GM21576 (cell line): ENCODE measurements around the gene WBP1.

Experiments
- ATAC-seq: cut with Tn5 transposase; IDR thresholded peaks from one replicate; pipeline ENCODE4 v1.9.1; 2021; ENCODE audit warnings: mild to moderate bottlenecking, moderate library complexity; ENCODE audit not compliant: unreplicated experiment

WBP1 gene

DNA sequence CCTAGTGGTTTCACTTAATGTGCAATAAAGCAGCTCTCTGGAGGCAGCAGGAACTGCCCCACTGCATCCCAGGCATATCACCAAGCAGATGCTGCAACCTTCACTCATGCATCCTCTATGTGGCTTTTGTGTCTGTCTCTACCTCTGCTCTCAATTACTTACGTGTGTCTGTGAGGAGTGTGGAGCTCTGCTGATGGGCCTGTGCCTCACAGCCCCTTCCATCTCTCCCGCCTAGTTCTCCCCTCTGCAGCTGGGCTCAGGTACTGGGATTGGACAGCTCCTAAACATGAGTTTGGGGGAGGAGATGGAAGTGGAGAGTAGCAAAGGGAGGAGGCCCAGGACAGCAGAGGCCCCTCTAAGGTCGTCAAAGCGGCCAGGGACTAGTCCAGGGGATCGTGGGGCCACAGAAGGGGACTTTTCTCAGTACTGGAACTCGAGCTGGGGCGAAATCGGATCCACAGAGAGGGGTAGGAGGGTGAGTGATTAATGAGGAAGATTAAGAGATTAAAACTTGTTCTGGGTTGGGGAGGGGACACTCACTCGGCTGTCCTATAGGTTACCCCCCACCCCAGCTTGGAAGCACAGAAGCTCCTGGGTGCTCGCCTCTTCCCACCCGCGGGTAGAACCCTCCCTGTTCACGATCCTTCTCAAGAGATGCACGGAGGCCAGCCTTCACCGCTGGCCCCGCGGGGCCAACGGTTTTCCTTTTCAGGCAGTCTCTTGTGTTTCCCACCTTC, 43.3 kb downstream of the WBP1 start:
- ATAC-seq = no peak

DNA sequence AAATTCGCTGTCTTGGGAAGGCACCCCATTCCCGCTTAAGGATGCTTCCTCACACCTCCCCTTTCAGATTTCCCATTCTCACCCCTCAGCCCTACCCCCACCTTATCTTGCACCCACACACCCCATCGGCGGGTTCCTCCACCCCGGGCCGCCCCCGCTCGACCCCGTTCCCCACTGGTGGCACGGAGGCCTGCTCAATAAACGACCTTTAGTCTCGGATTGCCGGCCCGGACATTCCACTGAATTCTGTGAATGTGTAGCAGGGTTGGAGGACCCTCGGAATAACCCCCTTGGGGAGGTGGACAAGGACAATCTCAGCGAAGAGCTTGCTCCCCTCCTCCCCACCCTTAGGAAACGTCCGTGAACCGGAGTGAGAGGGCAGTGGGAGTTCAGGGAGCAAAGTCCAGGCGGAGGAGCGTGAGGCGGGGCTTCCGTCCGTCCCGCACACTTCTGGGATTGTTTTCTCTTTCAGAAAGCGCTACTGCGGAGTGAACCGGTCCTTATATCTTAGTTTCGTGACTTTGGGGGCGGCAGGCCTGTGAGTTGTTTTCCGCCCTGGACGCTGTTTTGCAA, 44.0 kb downstream of the WBP1 start:
- ATAC-seq = no peak

DNA sequence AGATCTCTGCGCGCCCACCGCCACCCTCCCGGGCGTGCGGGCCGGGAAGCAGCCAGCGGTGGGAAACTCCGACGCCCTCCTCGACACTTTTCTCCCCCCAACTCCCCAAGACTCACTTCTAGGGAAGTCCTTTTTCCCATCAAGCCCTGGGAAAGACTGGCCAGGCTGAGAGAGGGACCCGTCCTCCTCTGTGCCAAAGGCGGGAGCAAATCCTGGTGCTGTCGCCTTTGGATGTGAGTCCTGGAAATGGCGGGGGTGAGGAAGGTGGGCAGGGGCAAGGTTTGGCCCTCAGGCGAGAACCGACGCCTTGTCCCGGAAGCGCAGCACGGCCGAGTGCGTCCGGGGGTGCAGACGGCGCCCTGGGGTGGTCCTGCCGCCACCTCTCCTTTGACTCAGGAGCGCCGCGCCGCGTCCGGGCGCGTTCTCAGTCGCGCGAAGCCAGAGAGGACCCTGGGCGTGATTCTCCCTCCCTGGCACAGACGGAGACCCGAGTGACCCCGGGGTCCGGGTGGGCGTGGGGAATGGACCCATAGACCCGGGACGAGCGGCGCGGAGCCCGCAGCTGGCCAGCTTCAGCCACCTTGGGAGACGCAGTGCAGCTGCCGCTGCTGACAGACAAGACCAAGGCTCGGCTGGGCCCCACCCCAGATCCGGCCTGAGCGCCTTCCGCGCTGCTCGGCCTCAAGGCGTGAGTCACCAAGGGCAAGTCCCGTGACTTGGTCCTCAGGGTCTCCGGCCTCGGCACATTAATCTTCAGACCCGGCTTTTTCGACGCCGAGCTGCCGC, 44.7 kb downstream of the WBP1 start:
- ATAC-seq = no peak

DNA sequence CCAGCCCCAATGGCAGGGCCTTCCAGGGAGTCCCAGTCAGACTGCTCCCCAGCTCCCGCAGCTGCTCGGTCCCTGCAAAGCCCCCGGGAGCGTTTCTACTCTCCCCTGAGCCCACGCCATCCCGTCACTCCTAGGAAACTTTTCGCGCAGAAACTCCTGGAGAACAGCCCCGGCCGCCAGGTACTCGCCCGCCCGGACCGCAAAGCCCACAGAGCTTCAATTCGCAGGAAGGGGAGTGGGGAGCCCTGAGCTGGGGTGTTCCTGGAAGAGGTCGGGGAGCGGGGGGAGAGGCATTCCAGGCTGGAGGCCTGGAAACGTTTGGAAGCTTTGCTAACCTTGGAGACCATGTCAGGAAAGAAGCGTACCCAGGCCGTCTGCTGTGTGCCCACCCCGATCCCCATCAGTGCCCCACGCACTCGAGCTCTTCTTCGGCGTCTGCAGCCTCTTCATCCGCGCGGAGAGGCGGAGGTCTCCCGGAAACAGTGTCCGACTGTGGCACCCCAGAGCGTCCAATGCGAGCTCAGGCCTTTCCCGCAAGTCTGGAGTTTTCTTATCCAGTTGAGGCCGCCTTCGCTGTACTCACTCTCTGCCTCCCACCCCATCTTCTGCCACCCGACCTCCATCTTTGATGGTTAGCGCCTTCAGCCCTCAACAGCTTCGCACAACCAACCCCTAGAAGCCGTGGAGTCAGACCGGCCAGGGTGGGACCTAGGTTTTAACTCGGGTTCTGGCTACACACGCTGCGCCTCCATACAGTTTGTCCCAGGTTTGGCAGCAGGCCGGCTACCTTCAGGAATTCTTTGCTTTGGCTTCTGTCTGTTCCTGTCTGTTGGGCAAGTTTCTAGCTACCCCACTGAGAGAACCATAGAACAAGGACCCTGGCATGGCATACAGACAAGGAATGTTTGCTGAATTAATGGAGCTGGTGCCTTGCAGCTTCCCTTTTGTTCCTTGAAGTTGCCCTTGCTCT, 45.6 kb downstream of the WBP1 start:
- ATAC-seq = no peak

DNA sequence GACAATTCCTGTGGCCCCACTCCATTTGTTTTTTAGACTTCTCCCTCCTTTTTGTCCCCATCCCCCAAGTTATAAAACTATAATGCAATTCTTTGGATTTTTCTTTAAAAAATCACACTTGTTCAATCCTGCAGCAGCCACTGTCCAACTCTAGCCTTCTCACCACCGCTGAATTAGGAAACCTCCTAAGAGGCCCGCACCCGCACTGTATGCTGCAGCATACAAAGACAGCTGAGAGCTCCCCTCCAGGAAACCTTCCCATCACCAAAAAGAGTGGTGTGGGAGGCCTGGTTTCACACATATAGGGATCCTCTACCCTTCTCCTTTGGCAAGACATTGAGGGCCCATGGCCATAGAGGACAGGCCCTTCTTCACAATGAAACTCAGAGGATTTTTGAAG, 46.4 kb downstream of the WBP1 start:
- no peak for ATAC-seq

DNA sequence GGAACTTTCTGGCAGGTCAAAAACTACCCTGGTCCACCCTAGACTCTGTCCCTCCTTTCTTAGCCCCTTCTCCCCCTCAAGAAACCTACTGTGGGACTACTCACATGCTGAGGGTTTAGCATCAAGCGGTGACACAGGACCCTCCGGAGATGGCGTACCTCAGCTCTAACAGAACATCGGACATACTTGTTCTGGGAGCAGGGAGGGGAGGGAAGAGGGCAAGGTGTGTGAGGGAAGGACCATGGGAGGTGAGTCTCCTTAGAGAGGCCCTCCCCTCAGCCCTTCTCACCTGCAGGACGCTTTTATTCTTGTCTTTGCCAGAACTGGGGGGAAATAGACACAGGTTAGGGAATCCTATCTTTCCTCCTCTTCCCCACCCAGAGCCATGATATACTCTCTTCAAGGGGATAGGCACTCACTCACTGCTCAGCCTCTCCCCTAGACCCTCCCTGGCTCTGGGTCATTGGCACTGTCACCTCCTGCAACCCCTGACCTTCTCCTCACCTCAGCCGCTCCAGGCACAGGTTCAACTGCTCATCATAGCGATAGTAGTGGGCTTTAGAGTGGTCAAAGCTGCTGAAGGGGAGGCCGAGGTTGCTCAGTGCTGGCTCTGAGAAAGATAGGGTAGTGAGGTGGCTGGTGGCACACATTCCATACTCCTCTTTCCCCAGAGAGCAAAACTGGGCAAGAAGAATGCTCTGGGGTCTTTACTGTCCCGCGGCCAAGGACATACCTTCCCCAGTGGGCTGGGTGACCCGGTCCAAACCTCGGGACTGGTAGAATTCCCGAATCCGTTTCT, 47.4 kb downstream of the WBP1 start:
- ATAC-seq = no peak

- peak; percentile 85 for ATAC-seq
Observed at GRCh38 chr2:74507145-74507925, 49.1 kb downstream of the WBP1 start, which contains the start of gene PCGF1. Gene PCGF1, minus strand, starts transcription at chr2:74507695. Its CDS starts 27 bp downstream, at chr2:74507668.

DNA sequence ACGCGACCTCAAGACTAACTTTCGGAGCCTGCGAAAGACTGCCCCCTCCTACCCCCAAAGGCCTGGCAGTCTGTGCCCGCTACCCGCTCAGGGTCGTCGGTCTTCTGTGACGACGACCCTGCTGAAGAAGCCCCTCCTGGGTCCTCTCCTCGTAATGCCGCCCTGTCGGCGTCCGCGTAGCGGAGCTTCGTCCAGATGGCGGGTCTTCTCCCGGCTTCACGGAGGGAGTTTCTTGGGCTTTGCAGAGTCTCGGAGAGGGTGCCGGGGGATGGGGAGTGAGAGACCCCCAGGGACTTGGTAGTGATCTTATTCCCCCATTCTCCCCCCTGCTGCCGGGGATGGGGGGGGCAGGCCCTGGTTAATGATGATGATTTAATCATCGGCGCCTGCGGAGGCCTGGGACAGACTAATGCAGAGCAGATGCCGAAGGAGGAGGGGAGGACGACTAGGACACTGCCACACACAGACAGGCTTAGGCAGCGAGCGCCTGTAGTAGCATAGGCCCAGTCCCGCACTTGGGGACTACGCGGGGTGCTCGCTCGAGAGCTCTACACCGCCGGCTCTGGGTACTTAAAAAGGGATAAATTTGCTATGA, 49.8 kb downstream of the WBP1 start:
- ATAC-seq = peak; percentile 12

DNA sequence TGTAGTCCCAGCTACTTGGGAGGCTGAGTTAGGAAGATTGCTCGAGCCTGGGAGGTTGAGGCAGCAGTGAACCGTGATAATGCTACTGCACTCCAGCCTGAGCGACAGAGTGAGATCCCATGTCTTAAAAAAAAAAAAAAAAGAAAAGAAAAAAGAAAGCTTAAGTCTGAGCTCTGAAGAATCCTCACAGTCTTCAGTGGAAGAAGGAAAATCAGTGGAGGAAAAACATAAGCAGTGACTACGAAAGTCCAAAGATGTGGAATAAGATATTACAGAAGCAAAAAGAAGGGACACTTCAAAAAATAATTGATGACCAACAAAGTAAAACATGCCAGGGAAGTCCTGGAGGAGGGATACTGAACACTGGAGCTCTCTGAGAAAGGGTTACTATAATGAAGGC, 52.0 kb downstream of the WBP1 start:
- ATAC-seq = no peak
